Measurements from ENCODE around the gene TTC34. TPM values are rescaled to one million over a fixed set of nuclear protein-coding genes. Genes with fewer than 3 reads are reported as not detected.

Gene TTC34
- total and polyA plus RNA-seq, 9 of the 15 experiments (the other 6 are each of a cell fraction or from before 2014, with no cell fraction given), result 0.03 to 0.38 (median 0.05) TPM; not detected in 2

- intact Hi-C loops (cut with micrococcal nuclease), result no loop called here
- Histone ChIP-seq H3K79me2 (ENCODE audit: control insufficient read depth, insufficient read depth, low read length) (no peaks in the 10 kb centered on the region), H3K4me3 (no peak overlapping the region), H4K20me1 (replicated peaks; ENCODE audit: control insufficient read depth, insufficient read depth, low read length) (no peaks in the 10 kb centered on the region; the same call in 1 of the 2 replicates), H3K4me2 (ENCODE audit: insufficient read depth, low read length) (no peak overlapping the region), H3K36me3 (ENCODE audit: control insufficient read depth, insufficient read depth, low read length) (no peaks in the 10 kb centered on the region), H3K9ac (ENCODE audit: insufficient read depth in 1 of 2, low read depth in 2 of 2, low read length in 2 of 2) (peak overlapping the region in 1 of 2 experiments; percentile 50; a peak in 2 of 4 replicates), H3K9me1 (ENCODE audit: control insufficient read depth, insufficient read depth, low read length) (no peaks in the 10 kb centered on the region), H2AFZ (ENCODE audit: low read depth, low read length) (no peak overlapping the region), H3K4me1 (replicated peaks in 1 of 2; ENCODE audit: control insufficient read depth in 2 of 2, insufficient read depth in 2 of 2, low read length in 2 of 2) (peaks cover 0 to 46% of the 10 kb centered on the region in 2 experiments; a peak in 2 of 5 replicates), H3K9me3 (replicated peaks; ENCODE audit: control insufficient read depth, insufficient read depth, low read depth, low read length) (no peaks in the 10 kb centered on the region; the same call in 1 of the 2 replicates), H3K27me3 (ENCODE audit: control insufficient read depth in 2 of 2, insufficient read depth in 2 of 2, low read length in 2 of 2) (peaks cover 10 to 45% of the 10 kb centered on the region in 2 experiments; a peak in 4 of 5 replicates), H3K27ac (ENCODE audit: extremely low read depth, low read depth, low read length) (no peak overlapping the region)
- CTCF ChIA-PET (ENCODE audit: low intra/inter-chr PET ratio), result no interaction called here
- in situ Hi-C loops (cut with MboI), result no loop called here
- FAIRE-seq (no peak), ATAC-seq (no peak), DNase-seq (ENCODE audit: extremely low read depth in 1 of 4, low spot score in 3 of 4) (no peak)
- POLR2A ChIA-PET, result interaction anchor here (0.6 to 0.7 kb wide), 2 partner anchors 15 to 232 kb away, joined by 3 read pairs; no protein-coding TSS in a partner anchor
- TF ChIP-seq ZFP36 (IDR thresholded peaks at IDR 0.05; ENCODE audit: low read depth, low read length, partially characterized antibody), result peak; percentile 36
- peak; percentile 28; the same call in 1 of the 2 replicates for TF ChIP-seq USF1 (CRISPR knock-in tag; IDR thresholded peaks at IDR 0.05)
- peak; percentile 67 for TF ChIP-seq USF2 (CRISPR knock-in tag; IDR thresholded peaks at IDR 0.05)
- TF ChIP-seq CBX8 (IDR thresholded peaks at IDR 0.05; ENCODE audit: borderline replicate concordance, extremely low read depth, low read depth, low read length, poor library complexity, severe bottlenecking), result no peak
- no TSS peak for BruUV-seq (replicated peaks)
- WGBS (ENCODE audit: insufficient coverage, low coverage, missing lambda C conversion rate), result 12% methylated on average over 29 of the region's 34 CpGs
Measured at GRCh38 chr1:2609319-2610035, 192.0 kb downstream of the TTC34 start.
